HCT116 (cell line): ENCODE measurements around the gene COL9A3. TPM values are rescaled to one million over a fixed set of nuclear protein-coding genes. Genes with fewer than 3 reads are reported as not detected.
A peak's percentile ranks its signal among the peaks of the same experiment; 100 is the strongest.

ENCODE experiments used
- ATAC-seq: fragments of 200-7000 bp; cut with Tn5 transposase; 2 replicates; pipeline ENCODE4 v1.9.1; 2020; ENCODE audit warnings: mild to moderate bottlenecking, moderate library complexity
- BruUV-seq: library from RNA; stranded (reverse); fragments of 400-500 nt; replicated peaks from 2 replicates; lab custom pipeline; 2021; lab: Mats Ljungman, UMichigan
- CTCF ChIA-PET: fragments of 300-600 bp; sonication (Branson Sonifier 250); formaldehyde crosslinking; loops from one replicate; lab custom pipeline; 2021; ENCODE audit warnings: antibody characterized with exemption; lab: Charles Lee
- POLR2A ChIA-PET: fragments of 300-600, 350-600 bp; sonication (Branson Sonifier 250); formaldehyde crosslinking; loops from one replicate; lab custom pipeline; 2021; ENCODE audit warnings: antibody characterized with exemption; lab: Charles Lee
- RAD21 ChIA-PET, 2 experiments: fragments of 300-600 bp; sonication (Branson Sonifier 250); formaldehyde crosslinking; loops; one replicate each; lab custom pipeline; 2023; ENCODE audit warnings: low total read pairs in 2 of 2; ENCODE audit not compliant: uncharacterized antibody in 2 of 2, unreplicated experiment in 2 of 2, low non-redundant PET in 1 of 2; lab: Charles Lee
- DNase-seq: peaks from one replicate; pipeline ENCODE4 v3.0.0-alpha.2; 2010; ENCODE audit warnings: low read depth, low spot score
- H2AFZ ChIP-seq: fragments of 200-600 bp; shearing (Covaris generic), sonication (generic); 2 replicates; pipeline ENCODE4 v1.6.1; 2017; ENCODE audit warnings: low read depth, mixed run types, mixed read lengths, antibody characterized with exemption, low read length; ENCODE audit not compliant: poor library complexity, severe bottlenecking
- H3K27ac ChIP-seq: 2 replicates; pipeline ENCODE4 v1.5.1; 2012; ENCODE audit warnings: low read depth, low read length
- H3K27me3 ChIP-seq: fragments of 200-600 bp; sonication (generic); 2 replicates; pipeline ENCODE4 v1.6.1; 2016; ENCODE audit warnings: mixed run types, low read length, mixed read lengths; ENCODE audit not compliant: insufficient read depth
- H3K36me3 ChIP-seq, 2 experiments: fragments of 200-500 bp in 1 of 2; fragments of 200-600 bp in 1 of 2; sonication (Bioruptor generic) in 1 of 2; sonication (generic) in 1 of 2; 2 replicates each; pipeline versions ENCODE4 v1.5.1 to v1.6.1; 2014 to 2016; ENCODE audit warnings: low read length in 2 of 2, inconsistent platforms in 1 of 2, mixed read lengths in 1 of 2, mixed run types in 1 of 2; ENCODE audit not compliant: insufficient read depth in 2 of 2, control insufficient read depth in 1 of 2
- H3K4me1 ChIP-seq, 2 experiments: fragments of 200-600 bp in 1 of 2; sonication (generic) in 1 of 2; 2 replicates each; pipeline versions ENCODE4 v1.5.1 to v1.6.1; 2012 to 2017; ENCODE audit warnings: low read length in 2 of 2, inconsistent platforms in 1 of 2, mild to moderate bottlenecking in 1 of 2, mixed read lengths in 1 of 2, mixed run types in 1 of 2, moderate library complexity in 1 of 2; ENCODE audit not compliant: insufficient read depth in 2 of 2, control insufficient read depth in 1 of 2
- H3K4me2 ChIP-seq: fragments of 200-600 bp; sonication (generic); 2 replicates; pipeline ENCODE4 v1.6.1; 2017; ENCODE audit warnings: mixed run types, low read length, mixed read lengths
- H3K4me3 ChIP-seq, 2 experiments: fragments of 200-600 bp in 1 of 2; sonication (generic) in 1 of 2; replicated peaks in 1 of 2; 2 replicates each; pipeline ENCODE4 v1.5.1; 2011 to 2016; ENCODE audit warnings: low read length in 2 of 2, control low read depth in 1 of 2, low read depth in 1 of 2, mild to moderate bottlenecking in 1 of 2, mixed read lengths in 1 of 2, mixed run types in 1 of 2
- H3K79me2 ChIP-seq: fragments of 200-600 bp; sonication (generic); 2 replicates; pipeline ENCODE4 v1.6.1; 2017; ENCODE audit warnings: mild to moderate bottlenecking, mixed run types, low read length, moderate library complexity, mixed read lengths; ENCODE audit not compliant: insufficient read depth
- H3K9ac ChIP-seq: fragments of 200-600 bp; sonication (generic); 2 replicates; pipeline ENCODE4 v1.6.1; 2016; ENCODE audit warnings: low read length, mixed read lengths
- H3K9me2 ChIP-seq: fragments of 200-600 bp; sonication (generic), shearing (Covaris generic); 2 replicates; pipeline ENCODE4 v1.6.1; 2017; ENCODE audit warnings: mixed run types, mild to moderate bottlenecking, moderate library complexity; ENCODE audit not compliant: insufficient read depth
- H3K9me3 ChIP-seq, 2 experiments: fragments of 200-500 bp in 1 of 2; fragments of 200-600 bp in 1 of 2; sonication (Bioruptor generic) in 1 of 2; sonication (generic) in 1 of 2; 2 replicates each; pipeline ENCODE4 v1.6.1; 2014 to 2017; ENCODE audit warnings: low read length in 2 of 2, mixed read lengths in 2 of 2, inconsistent platforms in 1 of 2, low read depth in 1 of 2, mild to moderate bottlenecking in 1 of 2, mixed run types in 1 of 2, moderate library complexity in 1 of 2; ENCODE audit not compliant: control insufficient read depth in 1 of 2, insufficient read depth in 1 of 2
- H4K20me1 ChIP-seq: fragments of 200-600 bp; sonication (generic), shearing (Covaris generic); 2 replicates; pipeline ENCODE4 v1.6.1; 2017; ENCODE audit warnings: mixed run types, mild to moderate bottlenecking, moderate library complexity; ENCODE audit not compliant: insufficient read depth
- POLR2AphosphoS5 ChIP-seq: IDR thresholded peaks from 2 replicates; pipeline ENCODE4 v1.6.1; 2011; ENCODE audit warnings: mild to moderate bottlenecking, low read depth, low read length, moderate library complexity
- SIN3A ChIP-seq: IDR thresholded peaks from 2 replicates; pipeline ENCODE4 v1.6.1; 2012; ENCODE audit warnings: low read depth
- ZNF274 ChIP-seq: fragments of 200-500 bp; sonication (Bioruptor generic); IDR thresholded peaks from 2 replicates; pipeline ENCODE4 v1.6.1; 2014; ENCODE audit warnings: mild to moderate bottlenecking, low read depth, low read length, inconsistent platforms
- intact Hi-C: fragments of 100-400 bp; cut with micrococcal nuclease; formaldehyde crosslinking; loops from 2 replicates; pipeline ENCODE4 v1.10.0; 2022
- total RNA-seq: library from RNA; stranded (reverse); gene quantifications from one replicate; pipeline ENCODE4 v1.2.1, GENCODE V29; 2021; ENCODE audit not compliant: unreplicated experiment
- TF ChIP-seq, protein P1 (sequence below), 3 experiments: fragments of 200-600 bp in 1 of 3; sonication (generic) in 1 of 3; IDR thresholded peaks in 2 of 3; conservative IDR thresholded peaks in 1 of 3; 2 replicates each; pipeline ENCODE4 v1.5.1; 2012 to 2017; ENCODE audit warnings: low read depth in 2 of 3, low read length in 2 of 3, antibody characterized with exemption in 1 of 3, borderline replicate concordance in 1 of 3, control low read depth in 1 of 3, mild to moderate bottlenecking in 1 of 3, mixed read lengths in 1 of 3, mixed run types in 1 of 3, moderate library complexity in 1 of 3; ENCODE audit not compliant: insufficient read depth in 1 of 3
- TF ChIP-seq, protein P2 (sequence below): IDR thresholded peaks from 2 replicates; pipeline ENCODE4 v1.6.1; 2011; ENCODE audit warnings: mild to moderate bottlenecking, low read length, moderate library complexity; ENCODE audit not compliant: insufficient replicate concordance; ENCODE audit errors: extremely low read depth

Gene COL9A3
- total RNA-seq, 1 experiment from 2014 or later, result 29.7 TPM

DNA sequence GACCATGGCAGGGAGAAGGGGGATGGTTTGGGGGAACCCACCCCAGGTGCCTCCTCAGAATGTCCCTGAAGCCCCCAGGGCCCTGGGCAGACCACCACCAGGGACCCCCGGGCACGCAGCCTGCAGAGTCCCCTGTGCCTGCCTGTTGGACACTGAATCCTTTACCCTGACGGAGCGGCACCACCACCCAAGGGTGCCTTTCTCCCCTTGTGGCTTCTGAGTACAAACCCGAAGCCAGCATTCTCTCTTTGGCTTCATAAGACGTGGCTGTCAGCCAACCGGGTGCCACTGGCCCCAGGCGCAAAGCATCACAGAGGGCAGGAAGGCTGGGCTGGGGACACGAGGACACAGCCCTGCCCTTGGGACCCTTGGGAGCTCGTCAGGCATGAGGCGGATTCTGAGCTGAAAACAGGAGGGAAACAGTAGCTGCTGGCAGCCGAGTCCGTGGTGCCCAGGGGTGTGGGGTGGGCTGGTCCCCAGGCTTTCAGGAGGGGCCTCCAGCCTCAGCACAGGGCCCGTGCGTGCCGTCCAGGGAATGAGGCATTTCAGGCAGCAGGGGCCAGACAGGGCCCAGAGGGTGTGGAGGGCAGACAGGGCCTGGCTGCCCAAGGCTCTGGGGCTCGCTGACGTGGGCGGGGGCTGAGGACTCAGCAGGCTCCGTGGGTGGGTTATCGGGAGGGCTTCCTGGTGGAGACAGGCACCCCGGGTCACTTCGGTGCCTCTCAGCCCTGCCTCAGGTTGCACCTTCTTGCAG lies 3.5 kb downstream of the COL9A3 start:
- Histone ChIP-seq H4K20me1 (no peaks in the 10 kb centered on the region), H3K4me3 (no peak overlapping the region), H3K27ac (peak overlapping the region; percentile 72; the same call in 1 of the 2 replicates), H3K9me3 (no peaks in the 10 kb centered on the region), H3K9me2 (no peaks in the 10 kb centered on the region), H3K4me1 (peaks cover 67 to 81% of the 10 kb centered on the region in 2 experiments), H2AFZ (no peak overlapping the region), H3K36me3 (no peaks in the 10 kb centered on the region), H3K9ac (no peak overlapping the region), H3K4me2 (no peak overlapping the region), H3K79me2 (no peaks in the 10 kb centered on the region), H3K27me3 (no peaks in the 10 kb centered on the region)
- no TSS peak for BruUV-seq
- ATAC-seq (no peak), DNase-seq (no peak)
- TF ChIP-seq POLR2AphosphoS5 (no peak), SIN3A (no peak), ZNF274 (no peak)
- TF ChIP-seq, protein P1, sequence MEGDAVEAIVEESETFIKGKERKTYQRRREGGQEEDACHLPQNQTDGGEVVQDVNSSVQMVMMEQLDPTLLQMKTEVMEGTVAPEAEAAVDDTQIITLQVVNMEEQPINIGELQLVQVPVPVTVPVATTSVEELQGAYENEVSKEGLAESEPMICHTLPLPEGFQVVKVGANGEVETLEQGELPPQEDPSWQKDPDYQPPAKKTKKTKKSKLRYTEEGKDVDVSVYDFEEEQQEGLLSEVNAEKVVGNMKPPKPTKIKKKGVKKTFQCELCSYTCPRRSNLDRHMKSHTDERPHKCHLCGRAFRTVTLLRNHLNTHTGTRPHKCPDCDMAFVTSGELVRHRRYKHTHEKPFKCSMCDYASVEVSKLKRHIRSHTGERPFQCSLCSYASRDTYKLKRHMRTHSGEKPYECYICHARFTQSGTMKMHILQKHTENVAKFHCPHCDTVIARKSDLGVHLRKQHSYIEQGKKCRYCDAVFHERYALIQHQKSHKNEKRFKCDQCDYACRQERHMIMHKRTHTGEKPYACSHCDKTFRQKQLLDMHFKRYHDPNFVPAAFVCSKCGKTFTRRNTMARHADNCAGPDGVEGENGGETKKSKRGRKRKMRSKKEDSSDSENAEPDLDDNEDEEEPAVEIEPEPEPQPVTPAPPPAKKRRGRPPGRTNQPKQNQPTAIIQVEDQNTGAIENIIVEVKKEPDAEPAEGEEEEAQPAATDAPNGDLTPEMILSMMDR (IDR thresholded peaks at IDR 0.05 in 2 of 3, conservative IDR thresholded peaks at IDR 0.05 in 1 of 3; ENCODE audit: borderline replicate concordance in 1 of 3, insufficient read depth in 1 of 3, low read depth in 2 of 3, low read length in 2 of 3), result no peak
- TF ChIP-seq, protein P2, sequence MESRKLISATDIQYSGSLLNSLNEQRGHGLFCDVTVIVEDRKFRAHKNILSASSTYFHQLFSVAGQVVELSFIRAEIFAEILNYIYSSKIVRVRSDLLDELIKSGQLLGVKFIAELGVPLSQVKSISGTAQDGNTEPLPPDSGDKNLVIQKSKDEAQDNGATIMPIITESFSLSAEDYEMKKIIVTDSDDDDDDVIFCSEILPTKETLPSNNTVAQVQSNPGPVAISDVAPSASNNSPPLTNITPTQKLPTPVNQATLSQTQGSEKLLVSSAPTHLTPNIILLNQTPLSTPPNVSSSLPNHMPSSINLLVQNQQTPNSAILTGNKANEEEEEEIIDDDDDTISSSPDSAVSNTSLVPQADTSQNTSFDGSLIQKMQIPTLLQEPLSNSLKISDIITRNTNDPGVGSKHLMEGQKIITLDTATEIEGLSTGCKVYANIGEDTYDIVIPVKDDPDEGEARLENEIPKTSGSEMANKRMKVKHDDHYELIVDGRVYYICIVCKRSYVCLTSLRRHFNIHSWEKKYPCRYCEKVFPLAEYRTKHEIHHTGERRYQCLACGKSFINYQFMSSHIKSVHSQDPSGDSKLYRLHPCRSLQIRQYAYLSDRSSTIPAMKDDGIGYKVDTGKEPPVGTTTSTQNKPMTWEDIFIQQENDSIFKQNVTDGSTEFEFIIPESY, result no peak
- RAD21 ChIA-PET, result no interaction called here
- CTCF ChIA-PET, result no interaction called here
- POLR2A ChIA-PET, result no interaction called here
- intact Hi-C loops, result no loop called here
